Type B pancreatic cell (in vitro differentiated cells): ENCODE measurements around the gene XPC. TPM values are rescaled to one million over a fixed set of nuclear protein-coding genes. Genes with fewer than 3 reads are reported as not detected.

Experiments used
- DNase-seq: peaks from one replicate; pipeline ENCODE4 v3.0.0; 2021; ENCODE audit warnings: mixed read lengths; ENCODE audit not compliant: unreplicated experiment; ENCODE audit errors: extremely low spot score
- H3K27ac Mint-ChIP-seq: 2 replicates; pipeline ENCODE4 v1.8.0; 2021; ENCODE audit warnings: mild to moderate bottlenecking, mixed read lengths
- H3K27me3 Mint-ChIP-seq: 2 replicates; pipeline ENCODE4 v1.8.0; 2021; ENCODE audit warnings: mixed read lengths
- H3K36me3 Mint-ChIP-seq: 2 replicates; pipeline ENCODE4 v1.8.0; 2021; ENCODE audit warnings: mixed read lengths
- H3K4me1 Mint-ChIP-seq: one replicate; pipeline ENCODE4 v1.8.0; 2021; ENCODE audit warnings: mixed read lengths; ENCODE audit not compliant: unreplicated experiment
- H3K4me3 Mint-ChIP-seq: 2 replicates; pipeline ENCODE4 v1.8.0; 2021; ENCODE audit warnings: mild to moderate bottlenecking, mixed read lengths
- H3K9me3 Mint-ChIP-seq: 2 replicates; pipeline ENCODE4 v1.8.0; 2021; ENCODE audit warnings: mixed read lengths
- CTCF ChIP-seq: fragments of 200-600 bp; sonication (generic); conservative IDR thresholded peaks from 2 replicates; pipeline ENCODE4 v1.5.0; 2021; ENCODE audit warnings: antibody characterized with exemption, mild to moderate bottlenecking
- total RNA-seq: library from RNA; stranded (reverse); gene quantifications from 2 replicates; pipeline ENCODE4 v1.2.1, GENCODE V29; 2021; ENCODE audit warnings: low replicate concordance

The XPC gene
- total RNA-seq, 1 donor from 2014 or later: 44.2 TPM

GRCh38 chr3:14154276-14154675 is 24.1 kb downstream of the XPC start:
- no peak for DNase-seq
- Mint-ChIP-seq H3K4me3 (no peak overlapping the region), H3K36me3 (peaks cover 36% of the 10 kb centered on the region), H3K27ac (no peak overlapping the region), H3K27me3 (no peaks in the 10 kb centered on the region), H3K9me3 (no peaks in the 10 kb centered on the region), H3K4me1 (no peaks in the 10 kb centered on the region)
- no peak for TF ChIP-seq CTCF

GRCh38 chr3:14153663-14154062 is 24.7 kb downstream of the XPC start:
- DNase-seq: no peak
- Mint-ChIP-seq H3K4me1 (no peaks in the 10 kb centered on the region), H3K9me3 (no peaks in the 10 kb centered on the region), H3K36me3 (peaks cover 30% of the 10 kb centered on the region), H3K4me3 (no peak overlapping the region), H3K27ac (no peak overlapping the region), H3K27me3 (no peaks in the 10 kb centered on the region)
- TF ChIP-seq CTCF: no peak

GRCh38 chr3:14152963-14153355 is 25.4 kb downstream of the XPC start:
- Mint-ChIP-seq H3K4me3 (no peak overlapping the region), H3K27ac (no peak overlapping the region), H3K9me3 (no peaks in the 10 kb centered on the region), H3K4me1 (no peaks in the 10 kb centered on the region), H3K36me3 (peaks cover 25% of the 10 kb centered on the region), H3K27me3 (no peaks in the 10 kb centered on the region)
- DNase-seq: no peak
- TF ChIP-seq CTCF: no peak

GRCh38 chr3:14152233-14152962 is 26.0 kb downstream of the XPC start:
- H3K27me3 Mint-ChIP-seq: no peaks in the 10 kb centered on the region
- H3K36me3 Mint-ChIP-seq: peaks cover 22% of the 10 kb centered on the region
- no peak for DNase-seq
- peak; percentile 25 for TF ChIP-seq CTCF
- no peak overlapping the region for H3K27ac Mint-ChIP-seq
- no peaks in the 10 kb centered on the region for H3K4me1 Mint-ChIP-seq
- H3K9me3 Mint-ChIP-seq: no peaks in the 10 kb centered on the region
- no peak overlapping the region for H3K4me3 Mint-ChIP-seq

- H3K27me3 Mint-ChIP-seq: no peaks in the 10 kb centered on the region
- peaks cover 18% of the 10 kb centered on the region for H3K36me3 Mint-ChIP-seq
- no peaks in the 10 kb centered on the region for H3K9me3 Mint-ChIP-seq
- no peak overlapping the region for H3K4me3 Mint-ChIP-seq
- H3K27ac Mint-ChIP-seq: no peak overlapping the region
- DNase-seq: no peak
- H3K4me1 Mint-ChIP-seq: no peaks in the 10 kb centered on the region
- TF ChIP-seq CTCF: no peak
Measured at GRCh38 chr3:14151471-14152083, 26.8 kb downstream of the XPC start.
